Smooth muscle cell (in vitro differentiated cells): ENCODE results near the gene FITM1. TPM values are rescaled to one million over a fixed set of nuclear protein-coding genes. Genes with fewer than 3 reads are reported as not detected.

Experiments
- DNase-seq: peaks from one replicate; lab custom pipeline; 2025; ENCODE audit not compliant: unreplicated experiment; lab: John Stamatoyannopoulos, UW
- H2AFZ ChIP-seq: fragments of 200-600 bp; sonication (generic); 2 replicates; pipeline ENCODE4 v1.6.0; 2016; ENCODE audit warnings: antibody characterized with exemption, low read depth, mild to moderate bottlenecking
- H3F3A ChIP-seq: fragments of 200-600 bp; sonication (generic); 2 replicates; pipeline ENCODE4 v1.6.0; 2017; ENCODE audit warnings: antibody characterized with exemption, low read depth
- H3K27ac ChIP-seq: fragments of 200-600 bp; sonication (generic); 2 replicates; pipeline ENCODE4 v1.5.1; 2016; ENCODE audit warnings: low read depth, mild to moderate bottlenecking
- H3K27me3 ChIP-seq: fragments of 200-600 bp; sonication (generic); 2 replicates; pipeline ENCODE4 v1.6.1; 2016; ENCODE audit warnings: low read depth, mild to moderate bottlenecking
- H3K36me3 ChIP-seq: fragments of 200-600 bp; sonication (generic); 2 replicates; pipeline ENCODE4 v1.5.1; 2016; ENCODE audit warnings: low read depth
- H3K4me1 ChIP-seq: fragments of 200-600 bp; sonication (generic); 2 replicates; pipeline ENCODE4 v1.5.1; 2016; ENCODE audit warnings: low read depth
- H3K4me2 ChIP-seq: fragments of 200-600 bp; sonication (generic); 2 replicates; pipeline ENCODE4 v1.6.0; 2016; ENCODE audit warnings: mild to moderate bottlenecking
- H3K4me3 ChIP-seq: fragments of 200-600 bp; sonication (generic); 2 replicates; pipeline ENCODE4 v1.5.1; 2016; ENCODE audit warnings: mild to moderate bottlenecking
- H3K79me2 ChIP-seq: fragments of 200-600 bp; sonication (generic); 2 replicates; pipeline ENCODE4 v1.6.0; 2016; ENCODE audit warnings: low read depth, mild to moderate bottlenecking
- H3K9ac ChIP-seq: fragments of 200-600 bp; sonication (generic); 2 replicates; pipeline ENCODE4 v1.6.0; 2016; ENCODE audit warnings: low read depth
- H3K9me3 ChIP-seq: fragments of 200-600 bp; sonication (generic); replicated peaks from 2 replicates; pipeline ENCODE4 v1.5.1; 2016; ENCODE audit warnings: low read depth
- H4K20me1 ChIP-seq: fragments of 200-600 bp; sonication (generic); 2 replicates; pipeline ENCODE4 v1.6.0; 2016; ENCODE audit warnings: low read depth
- CTCF ChIP-seq: fragments of 200-600 bp; sonication (generic); IDR thresholded peaks from 2 replicates; pipeline ENCODE4 v1.5.1; 2017; ENCODE audit warnings: borderline replicate concordance, mild to moderate bottlenecking, antibody characterized with exemption; ENCODE audit not compliant: insufficient read depth, poor library complexity, severe bottlenecking
- WGBS: methylation state at CpG from one replicate; pipeline ENCODE4 v1.1.7; 2016; ENCODE audit warnings: low lambda C conversion rate; 5-methylcytosine and 5-hydroxymethylcytosine counted together
- polyA plus RNA-seq: library from polyadenylated mRNA; unstranded; fragments of >200 nt; fragmentation: Nextera tagmentation; extraction: Ambion mirVana; gene quantifications from 2 replicates; pipeline ENCODE4 v1.2.1, GENCODE V29; 2016
- total RNA-seq: library from RNA; depleted of rRNA; stranded (reverse); fragments of >200 nt; gene quantifications from 2 replicates; pipeline ENCODE4 v1.2.3, GENCODE V29; 2014

Gene FITM1
- total and polyA plus RNA-seq, 2 experiments from 2014 or later, result 0.31 TPM; not detected in 1

GRCh38 chr14:24122898-24123297, 7.6 kb upstream of the FITM1 start:
- 97% methylated on average over 8 of the region's 8 CpGs for WGBS
- Histone ChIP-seq H4K20me1 (no peaks in the 10 kb centered on the region), H3K9ac (no peak overlapping the region), H3K27ac (no peak overlapping the region), H2AFZ (no peak overlapping the region), H3K79me2 (no peaks in the 10 kb centered on the region), H3F3A (no peaks in the 10 kb centered on the region), H3K27me3 (no peaks in the 10 kb centered on the region), H3K4me3 (no peak overlapping the region), H3K9me3 (no peaks in the 10 kb centered on the region), H3K36me3 (peaks cover 4% of the 10 kb centered on the region), H3K4me1 (no peaks in the 10 kb centered on the region), H3K4me2 (no peak overlapping the region)
- no peak for DNase-seq
- TF ChIP-seq CTCF, result no peak

- Histone ChIP-seq H3K9me3 (no peaks in the 10 kb centered on the region), H3K4me2 (no peak overlapping the region), H3K79me2 (no peaks in the 10 kb centered on the region), H2AFZ (no peak overlapping the region), H3K36me3 (peaks cover 4% of the 10 kb centered on the region), H3K27me3 (no peaks in the 10 kb centered on the region), H3F3A (no peaks in the 10 kb centered on the region), H3K4me3 (no peak overlapping the region), H3K27ac (no peak overlapping the region), H3K4me1 (no peaks in the 10 kb centered on the region), H4K20me1 (no peaks in the 10 kb centered on the region), H3K9ac (no peak overlapping the region)
- no peak for DNase-seq
- WGBS, result 91% methylated on average over 9 of the region's 9 CpGs
- no peak for TF ChIP-seq CTCF
Observed at GRCh38 chr14:24123424-24124417, 6.7 kb upstream of the FITM1 start.

GRCh38 chr14:24126939-24127338, 3.5 kb upstream of the FITM1 start:
- Histone ChIP-seq H3K4me3 (no peak overlapping the region), H3K9me3 (no peaks in the 10 kb centered on the region), H2AFZ (no peak overlapping the region), H3F3A (no peaks in the 10 kb centered on the region), H3K9ac (no peak overlapping the region), H3K79me2 (no peaks in the 10 kb centered on the region), H3K27me3 (no peaks in the 10 kb centered on the region), H3K36me3 (no peaks in the 10 kb centered on the region), H3K4me2 (no peak overlapping the region), H3K27ac (no peak overlapping the region), H3K4me1 (no peaks in the 10 kb centered on the region), H4K20me1 (no peaks in the 10 kb centered on the region)
- DNase-seq, result no peak
- no peak for TF ChIP-seq CTCF
